Amniotic stem cell (primary cell): ENCODE data around the gene UBAC2.

Source experiments
- DNase-seq: peaks from one replicate; lab custom pipeline; 2025; lab: John Stamatoyannopoulos, UW

UBAC2 gene

DNA sequence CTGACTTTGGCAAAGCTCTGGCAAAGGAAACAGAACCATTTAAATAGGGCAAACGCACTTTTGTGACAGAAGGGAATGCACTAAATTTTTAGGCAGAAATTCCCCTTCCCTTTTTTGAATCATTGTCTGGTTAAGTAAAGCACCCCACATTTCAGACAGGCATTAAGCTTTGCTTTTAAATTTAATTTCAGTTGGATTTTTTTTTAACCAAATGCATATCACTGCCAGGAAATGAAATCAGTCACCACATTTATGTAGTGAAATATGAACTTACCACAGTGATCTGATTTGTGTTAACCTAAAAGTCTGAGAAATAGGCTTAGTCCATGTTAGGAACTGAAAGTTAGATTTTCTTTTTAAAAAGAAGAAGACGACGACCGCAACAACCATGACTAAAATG lies 95.7 kb downstream of the UBAC2 start:
- DNase-seq: no peak

DNA sequence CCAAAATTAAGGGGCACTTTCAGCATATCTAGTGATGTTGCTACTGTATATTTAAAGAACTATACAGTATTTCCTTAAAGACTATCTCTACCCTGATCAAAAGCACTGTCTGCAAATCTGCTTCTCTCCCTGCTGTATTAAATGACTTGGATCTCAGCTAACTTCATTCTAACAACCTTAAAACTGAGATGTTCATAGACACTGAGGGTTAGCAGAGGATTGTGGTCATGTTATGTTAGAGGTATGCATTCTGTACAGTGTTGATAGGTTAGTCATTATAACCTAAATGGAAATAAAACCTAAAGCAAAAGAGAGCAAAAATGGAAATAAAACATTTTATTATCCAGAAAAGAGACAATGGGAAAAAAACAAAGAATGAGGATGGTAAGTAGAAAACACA lies 96.7 kb downstream of the UBAC2 start:
- DNase-seq: no peak

DNA sequence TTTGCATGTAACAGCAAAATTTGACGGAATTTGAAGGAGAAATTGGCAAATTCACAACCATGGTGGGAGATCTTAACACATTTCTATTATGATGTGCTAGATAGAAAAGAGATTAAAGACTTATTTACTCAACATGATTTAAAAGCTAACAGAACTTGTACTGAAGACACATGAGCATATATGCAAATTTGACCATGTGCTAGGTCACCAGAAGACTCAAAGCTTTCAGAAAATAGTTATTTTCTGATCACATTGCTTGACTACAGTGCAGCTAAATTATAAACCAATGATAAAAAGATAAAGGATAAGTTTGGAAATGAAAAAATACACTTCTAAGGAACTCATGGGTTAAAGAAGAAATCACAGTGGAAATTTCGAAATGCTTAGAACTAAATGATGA lies 97.4 kb downstream of the UBAC2 start:
- DNase-seq: no peak

DNA sequence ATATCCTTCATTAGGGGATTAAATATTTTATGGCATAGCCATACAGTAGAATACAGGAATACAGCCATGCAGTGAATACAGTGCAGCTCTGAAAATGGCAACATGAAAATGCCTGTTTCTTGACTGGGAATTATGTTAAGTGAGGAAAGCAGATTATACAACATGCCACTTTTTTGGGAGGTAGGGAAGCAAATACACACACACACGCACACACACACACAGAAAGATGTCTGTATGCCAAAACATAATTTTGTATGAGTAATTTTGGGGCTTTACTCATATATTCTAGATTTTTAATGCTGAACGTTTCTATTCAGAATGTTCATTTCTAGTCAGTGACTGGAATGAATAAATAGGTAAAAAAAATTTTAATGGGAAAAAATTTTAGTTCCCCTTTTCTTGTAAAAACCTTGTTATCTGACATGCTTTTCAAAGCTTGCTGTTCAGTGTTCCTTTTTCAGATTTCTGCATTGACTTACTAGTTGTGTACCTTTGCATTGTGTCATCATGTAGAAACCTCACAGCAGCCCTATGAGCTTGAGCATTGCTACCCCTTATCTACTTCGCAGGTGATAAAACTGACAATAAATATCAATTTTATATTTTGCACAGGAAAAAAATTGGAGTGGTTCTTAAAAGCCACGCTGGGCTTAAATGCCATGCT lies 98.7 kb downstream of the UBAC2 start:
- no peak for DNase-seq

DNA sequence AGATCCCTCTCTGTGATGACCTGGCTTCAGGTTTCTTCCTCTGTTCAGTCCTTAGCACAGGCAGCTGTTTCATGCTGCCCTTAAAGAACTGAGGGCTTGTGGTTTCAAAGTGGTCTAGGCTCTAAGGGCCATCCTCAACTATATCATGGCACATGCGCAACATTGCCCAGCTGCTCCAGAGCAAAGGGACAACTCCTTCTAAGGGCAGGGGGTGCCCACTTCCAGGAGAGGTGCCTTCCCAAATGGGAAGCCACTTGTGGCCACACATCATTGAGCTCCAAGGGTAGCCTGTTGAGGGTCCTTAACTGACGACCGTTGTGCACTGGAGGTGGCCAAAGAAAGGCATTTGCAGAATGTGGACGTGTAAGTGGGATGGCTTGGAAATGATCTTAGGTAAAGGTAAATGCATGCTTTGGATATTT lies 99.3 kb downstream of the UBAC2 start:
- DNase-seq: no peak

DNA sequence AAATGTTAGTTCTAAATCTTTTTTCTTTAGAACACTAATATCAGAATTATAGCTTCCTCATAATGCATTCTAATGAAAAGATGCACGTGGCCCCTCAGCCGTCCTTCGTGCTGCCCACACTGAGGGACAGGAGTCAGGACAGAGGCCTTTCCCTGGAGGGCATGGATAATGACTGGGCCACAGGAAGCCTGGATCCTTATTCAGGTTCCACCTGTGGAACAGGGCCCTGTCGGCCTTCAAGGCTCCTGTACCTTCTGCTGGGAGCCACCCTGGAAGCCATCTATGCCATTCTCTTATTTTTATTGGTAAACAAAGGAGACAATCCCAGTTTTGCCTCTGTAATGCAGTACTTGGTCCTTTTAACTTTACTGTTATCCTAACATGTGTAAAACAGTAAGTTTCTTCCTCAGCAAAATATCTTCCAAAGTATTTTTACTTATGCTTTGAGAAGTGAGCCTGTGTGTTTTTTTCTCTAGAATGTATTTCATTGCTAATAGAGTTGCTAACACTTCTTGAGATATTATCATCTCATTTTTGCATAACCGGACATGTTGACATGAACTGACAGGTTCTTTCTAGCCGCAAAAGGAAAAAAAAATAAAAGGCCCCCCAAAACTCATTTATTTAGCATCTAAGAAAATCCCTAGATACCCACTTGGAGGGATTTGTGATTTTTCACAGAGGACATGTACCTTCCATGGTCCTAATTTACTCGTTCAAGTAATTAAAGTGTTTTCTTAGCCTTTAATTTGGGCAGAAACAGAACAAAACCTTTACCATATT lies 100.6 kb downstream of the UBAC2 start:
- DNase-seq: no peak

DNA sequence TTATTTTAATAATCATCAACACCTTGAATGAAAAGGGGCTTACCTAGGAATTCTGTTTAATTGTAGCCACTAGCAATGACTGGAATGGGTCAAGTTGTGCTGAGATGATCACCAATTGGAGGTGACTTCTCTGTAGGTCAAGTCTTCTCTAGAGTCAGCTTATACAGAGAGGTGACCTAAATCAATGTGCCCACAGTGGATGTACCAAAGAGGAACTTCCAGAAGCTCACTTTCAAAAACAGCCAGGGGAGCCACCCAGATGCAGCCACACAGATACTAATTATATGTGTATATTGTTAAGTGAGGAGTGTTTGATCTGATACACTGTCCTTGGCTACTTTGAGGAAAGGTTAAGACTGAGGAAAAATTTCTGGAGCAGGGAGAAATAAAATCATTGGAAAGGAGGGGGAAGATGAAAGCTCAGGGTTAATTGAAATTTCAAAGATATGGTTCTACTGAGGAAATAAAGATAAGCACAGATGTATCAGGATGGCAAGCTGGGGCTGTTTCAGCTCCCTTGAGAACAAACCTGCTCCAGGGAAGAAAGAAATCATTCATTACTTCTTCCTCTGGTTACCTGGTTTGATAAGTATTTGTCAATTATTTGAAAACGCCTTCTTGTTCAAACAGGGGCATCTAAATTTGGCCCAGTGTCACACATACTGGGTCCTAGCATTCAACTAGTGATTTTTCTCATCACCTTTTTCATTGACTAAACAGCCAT lies 101.4 kb downstream of the UBAC2 start:
- no peak for DNase-seq

DNA sequence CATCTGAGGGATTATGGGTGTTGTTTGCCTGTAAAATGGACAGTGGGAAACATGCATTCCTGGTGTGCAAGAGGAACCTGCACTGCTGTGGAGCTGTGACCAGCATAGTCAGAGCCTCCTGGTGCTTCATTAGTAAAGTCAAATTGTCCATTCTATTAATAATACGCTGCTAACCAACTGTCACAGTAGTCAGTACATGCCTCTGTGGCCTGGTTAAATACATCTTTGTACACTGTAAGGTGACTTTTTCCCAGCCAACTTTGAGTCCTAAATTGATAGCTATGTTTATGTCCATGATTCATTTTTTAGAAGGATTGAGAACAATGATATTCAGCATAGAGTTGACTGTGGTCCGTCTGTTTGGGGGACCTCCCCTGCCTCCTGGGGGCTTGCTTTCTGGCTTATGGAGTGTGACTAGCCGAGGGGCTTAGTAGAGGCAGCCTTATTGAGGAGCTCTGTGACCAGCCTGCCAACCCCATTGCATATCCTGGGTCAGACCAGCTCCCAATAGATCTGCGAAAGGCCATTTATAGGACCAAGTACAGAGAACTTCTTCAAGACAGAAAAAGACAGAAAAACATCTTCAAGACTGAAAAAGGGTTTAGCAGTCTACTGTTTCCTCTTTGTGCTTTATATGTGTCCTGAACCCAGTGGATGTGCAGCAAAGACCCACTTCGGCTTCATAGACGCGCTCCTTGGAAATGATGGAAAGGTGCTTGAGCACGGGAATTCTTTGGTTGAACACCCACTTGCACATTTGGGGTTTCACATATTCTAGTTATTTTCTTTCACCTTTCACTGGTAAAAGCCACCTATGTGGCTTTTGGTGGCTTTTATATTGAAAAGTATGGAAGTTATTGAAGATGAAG lies 102.2 kb downstream of the UBAC2 start:
- no peak for DNase-seq

DNA sequence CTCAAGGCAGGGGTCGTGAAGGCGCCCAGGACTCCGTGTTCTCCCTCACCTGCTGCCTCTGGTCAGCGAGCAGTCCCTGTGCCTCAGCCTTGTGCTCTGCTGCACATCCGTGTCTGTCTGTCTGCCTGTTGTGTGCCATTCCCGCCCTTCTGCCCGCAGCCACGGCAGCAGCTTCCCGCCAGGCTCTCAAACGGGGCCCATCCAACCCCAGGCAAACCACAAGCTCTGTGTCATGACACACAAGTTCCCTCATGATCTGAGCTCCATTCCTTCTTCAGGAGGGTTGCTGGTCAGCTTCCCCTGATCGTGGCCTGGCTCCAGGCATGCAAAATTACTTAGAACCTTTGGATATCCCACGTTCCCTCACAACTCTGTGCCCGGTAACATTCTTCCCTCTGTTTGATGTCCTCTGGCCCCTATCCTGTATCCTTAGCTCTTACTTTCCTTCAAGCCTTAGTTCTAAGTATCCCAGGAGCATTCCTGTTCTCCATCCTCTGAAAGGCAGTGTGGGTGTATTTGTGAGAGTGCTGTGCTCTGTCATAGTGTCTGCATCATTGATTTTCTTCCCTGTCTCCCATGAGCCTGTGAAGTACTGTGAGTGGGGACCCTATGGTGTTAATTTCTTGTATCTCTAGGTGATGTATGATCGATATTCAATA lies 103.3 kb downstream of the UBAC2 start:
- no peak for DNase-seq

DNA sequence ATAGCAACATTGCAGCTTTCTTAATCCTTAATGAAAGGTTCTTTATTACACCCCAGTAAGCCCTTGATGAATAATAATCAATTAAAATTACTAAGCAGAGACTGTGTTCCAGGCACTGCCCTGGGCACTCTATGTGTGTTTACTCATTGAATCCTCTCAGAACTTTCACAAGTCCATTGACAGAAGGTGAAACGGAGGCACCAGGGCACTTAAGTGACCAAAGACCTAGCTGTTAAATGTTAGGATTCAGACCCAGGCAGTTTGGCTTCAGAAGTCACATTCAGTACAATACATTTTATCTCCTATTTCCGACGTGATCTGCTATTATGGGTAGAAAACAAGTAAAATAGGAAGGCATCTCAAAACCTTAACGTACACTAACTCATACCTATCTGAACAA lies 103.9 kb downstream of the UBAC2 start:
- DNase-seq: no peak

DNA sequence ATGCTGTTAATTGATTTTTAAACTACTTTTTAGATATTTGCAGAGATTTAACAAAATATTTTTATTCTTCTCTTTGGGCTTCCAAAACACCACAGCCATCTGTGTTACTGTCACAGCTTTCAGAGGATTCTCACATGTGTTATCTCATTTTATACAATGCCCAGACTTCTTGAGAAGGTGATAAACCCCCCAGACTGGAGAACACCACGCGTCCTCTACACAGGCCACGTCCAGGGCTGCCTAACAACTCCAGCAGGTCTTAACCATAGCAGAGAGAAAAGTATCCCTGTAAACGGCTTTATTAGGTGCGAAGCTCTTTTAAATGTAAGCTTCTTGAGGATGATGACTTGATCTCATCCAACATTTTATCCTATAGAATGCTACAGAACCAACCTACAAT lies 104.5 kb downstream of the UBAC2 start:
- DNase-seq: no peak

DNA sequence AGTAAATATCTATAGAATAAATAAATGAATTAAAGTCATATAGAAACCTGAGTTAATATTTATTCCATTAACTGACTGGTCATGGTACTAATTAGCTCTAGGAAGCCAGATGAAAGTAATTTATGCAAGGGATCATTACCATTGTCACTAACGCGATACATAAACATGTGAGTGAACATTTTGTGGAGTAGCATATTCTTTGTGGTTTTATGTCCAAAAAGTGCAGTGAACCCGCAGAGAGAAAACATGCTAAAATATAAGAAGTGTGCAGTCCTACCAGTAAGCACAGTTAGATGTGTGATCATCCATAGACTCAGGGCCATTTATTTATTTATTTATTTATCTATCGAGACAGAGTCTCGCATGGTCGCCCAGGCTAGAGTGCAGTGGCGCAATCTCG lies 104.9 kb downstream of the UBAC2 start:
- no peak for DNase-seq

DNA sequence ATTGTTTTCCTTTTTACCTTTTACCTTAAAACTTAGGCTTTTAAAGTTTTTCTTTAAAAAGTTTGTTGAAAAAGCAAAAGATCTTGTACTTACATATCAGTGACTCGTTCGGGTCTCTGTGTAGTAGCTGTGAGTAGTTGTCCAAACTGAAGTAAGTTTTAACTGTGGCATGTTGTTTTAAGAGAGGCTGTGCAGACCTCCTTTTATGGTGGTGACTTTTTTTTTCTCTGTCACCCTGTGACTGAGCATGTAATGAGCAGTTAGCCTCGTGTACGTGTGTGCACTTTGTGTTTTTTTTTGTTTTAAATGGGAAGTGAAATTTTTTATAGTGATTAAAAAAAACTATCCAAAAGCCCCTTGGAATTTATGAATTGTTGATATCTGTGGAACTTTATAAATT lies 106.6 kb downstream of the UBAC2 start, which contains the start of gene GPR183:
GPR183 (minus strand) TSS at position 153 of the 400 bp plus-strand sequence. CDS start 11,254 bp downstream, outside the sequence.
- no peak for DNase-seq

DNA sequence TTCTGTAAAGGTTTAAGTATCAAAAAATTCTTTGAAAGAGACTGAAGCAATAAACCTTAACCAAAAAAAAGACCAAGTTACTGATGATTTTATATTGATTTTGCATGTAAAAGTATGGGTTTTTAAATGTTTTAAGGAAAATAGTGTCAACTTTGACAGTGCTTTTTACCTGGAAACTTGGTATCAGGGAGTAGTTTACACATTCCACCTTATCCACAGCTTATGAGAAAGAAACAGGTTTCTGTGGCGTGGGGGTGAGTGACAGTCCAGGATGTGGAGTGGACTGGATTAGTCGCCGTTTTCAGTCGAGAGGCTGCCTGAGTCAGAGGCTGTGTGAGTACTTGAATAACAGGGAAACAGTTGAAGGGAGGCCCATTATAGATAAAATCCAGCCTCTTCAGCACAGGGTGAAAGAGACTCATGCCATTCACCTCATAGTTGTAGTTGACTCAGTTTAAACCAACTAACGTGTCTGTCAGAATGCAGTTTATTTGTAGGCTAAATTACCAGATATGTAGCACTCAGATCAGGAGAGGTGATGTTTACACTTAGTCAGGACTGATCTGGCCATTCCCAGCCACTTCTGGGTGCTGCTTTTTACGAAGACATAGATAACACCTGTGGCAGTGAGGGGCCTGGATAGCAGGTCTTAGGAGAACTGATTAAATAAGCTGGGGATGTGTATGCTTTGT lies 107.1 kb downstream of the UBAC2 start:
- no peak for DNase-seq

DNA sequence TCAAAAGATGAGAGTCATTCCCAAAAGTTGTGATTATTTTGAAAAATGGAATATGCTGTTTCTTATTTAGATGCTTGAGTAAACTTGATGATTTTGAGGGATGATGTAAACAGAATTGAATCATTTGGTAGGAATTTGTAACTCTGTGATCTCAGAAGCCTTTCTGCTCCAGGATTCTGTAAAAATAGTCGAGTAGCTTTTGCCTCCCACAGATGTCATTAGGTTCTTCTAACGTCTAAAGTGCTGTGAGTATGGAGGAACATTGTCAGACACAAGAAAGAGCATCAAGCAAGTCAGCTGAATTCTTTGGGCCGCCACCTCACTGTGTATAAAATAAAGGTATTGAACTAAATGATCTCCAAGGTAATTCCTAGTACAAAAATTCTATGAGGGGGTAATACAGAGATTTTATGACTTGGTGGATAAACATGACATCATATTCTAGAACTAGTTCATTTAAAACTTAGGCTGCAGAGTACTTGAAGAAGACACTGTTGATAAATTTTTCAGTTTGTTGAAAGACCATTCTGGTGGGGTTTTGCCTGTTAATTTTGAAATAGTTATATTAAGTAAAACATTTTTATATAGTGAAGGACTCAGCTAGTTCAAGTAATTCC lies 107.9 kb downstream of the UBAC2 start:
- DNase-seq: no peak

DNA sequence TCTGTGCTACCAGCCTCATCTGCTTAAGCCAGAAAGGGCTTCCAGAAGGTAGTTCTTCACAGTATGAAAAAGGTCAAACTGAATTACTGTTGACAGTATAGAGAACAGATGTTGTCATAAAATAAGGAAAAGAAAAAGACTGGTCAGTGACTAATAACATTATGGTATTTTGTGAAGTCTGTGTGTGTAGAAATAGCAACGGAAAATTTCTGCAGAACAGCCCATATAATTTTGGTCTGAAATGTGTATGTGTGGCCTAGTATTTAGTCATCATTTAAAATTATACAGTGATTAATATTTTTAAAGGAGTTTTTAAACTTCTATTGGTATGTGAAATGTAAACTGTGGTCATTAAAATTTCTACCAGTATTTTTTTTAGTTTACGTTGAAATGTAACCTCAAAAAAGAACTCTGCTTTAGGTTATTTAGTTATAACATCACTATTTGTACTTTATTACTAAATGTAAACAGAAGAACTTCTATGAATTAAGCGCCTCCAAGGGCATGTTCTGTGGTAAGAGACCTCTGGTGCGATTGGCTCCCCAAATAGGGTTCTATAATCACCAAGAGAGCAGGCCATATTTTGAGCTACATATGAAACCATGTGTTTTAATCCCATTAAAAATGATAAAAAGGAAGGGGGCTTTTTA lies 109.9 kb downstream of the UBAC2 start:
- DNase-seq: peak; percentile 18

DNA sequence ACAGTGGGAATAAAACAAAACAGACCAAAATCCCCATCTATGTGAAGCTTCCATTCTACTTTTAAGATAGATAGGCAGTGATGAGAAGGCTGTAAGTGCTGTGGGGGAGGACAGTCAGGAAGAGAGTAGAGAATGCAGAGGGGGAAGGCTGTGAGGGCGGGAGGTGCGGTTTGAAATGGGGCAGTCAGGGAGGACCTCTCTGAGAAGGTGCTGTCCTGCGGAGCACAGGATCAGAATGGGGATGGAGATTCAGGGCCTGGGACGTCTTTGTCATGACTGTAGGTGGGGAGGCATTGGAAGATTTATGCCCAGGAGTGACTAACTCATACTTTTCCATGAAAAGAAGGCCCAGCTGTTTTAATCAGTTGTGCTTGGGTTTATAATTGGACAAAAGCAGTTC lies 110.5 kb downstream of the UBAC2 start:
- no peak for DNase-seq

DNA sequence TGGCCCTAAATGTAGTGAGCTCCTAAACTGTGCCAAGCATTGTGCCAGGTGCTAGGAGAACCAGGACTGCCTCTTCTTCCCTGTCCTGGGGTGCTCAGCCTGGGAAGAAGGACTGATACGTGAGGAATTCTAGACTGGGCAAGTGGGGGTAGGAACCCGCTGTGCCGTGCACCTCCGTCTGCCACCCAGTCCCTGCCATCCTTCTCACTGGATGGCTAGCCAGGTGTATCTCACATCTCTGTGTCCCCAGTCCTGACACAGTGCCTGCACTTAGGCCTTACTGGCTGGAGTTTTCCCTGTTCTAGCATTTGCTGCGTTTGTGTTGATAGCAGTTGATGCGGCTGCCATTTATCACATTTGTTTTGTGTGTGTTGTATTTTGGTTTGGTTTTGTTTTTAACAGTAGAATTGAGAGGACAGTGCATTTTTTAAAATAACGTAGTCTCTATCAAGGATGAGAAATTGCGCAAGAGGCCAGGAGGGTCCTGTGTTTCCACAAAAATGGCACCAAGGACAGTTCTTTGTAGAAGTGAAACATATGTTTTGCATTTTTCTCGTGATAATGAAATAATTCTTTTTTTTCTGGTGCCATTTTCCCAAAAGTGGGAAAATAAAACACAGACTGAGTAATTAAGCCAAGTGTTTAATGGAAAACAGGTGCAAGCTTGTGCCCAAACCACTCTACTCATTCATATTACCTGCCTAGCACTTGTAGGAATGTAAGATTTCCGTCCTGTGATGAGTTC lies 111.3 kb downstream of the UBAC2 start:
- DNase-seq: no peak

DNA sequence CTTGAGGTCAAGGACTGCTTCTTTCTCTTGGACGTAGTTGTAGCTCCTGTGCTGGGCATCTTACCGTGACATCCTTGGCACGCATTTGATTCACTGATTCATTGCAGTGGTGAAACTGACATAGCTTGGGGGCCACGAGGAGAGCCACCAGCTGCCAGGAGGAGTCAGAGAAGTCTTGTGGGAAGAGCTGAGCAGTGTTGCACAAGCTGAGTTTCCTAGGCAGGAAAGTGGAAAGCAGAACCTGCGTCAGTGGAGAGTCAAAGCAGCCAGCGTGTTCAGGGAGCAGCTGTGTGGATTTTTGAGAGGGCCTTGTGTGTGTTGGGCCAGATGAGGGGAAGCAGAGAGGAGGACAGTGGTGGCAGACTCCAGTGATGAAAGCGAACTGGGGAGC lies 111.8 kb downstream of the UBAC2 start:
- peak; percentile 50 for DNase-seq
